K562 (cell line): ENCODE data around the gene LY6G6D. TPM values are rescaled to one million over a fixed set of nuclear protein-coding genes. Genes with fewer than 3 reads are reported as not detected.

Experiments
- ATAC-seq: fragments of 200-7000 bp; cut with Tn5 transposase; 3 replicates; pipeline ENCODE4 v1.9.1; 2020; ENCODE audit warnings: moderate library complexity
- BruUV-seq: library from RNA; stranded (reverse); fragments of 400-500 nt; replicated peaks from 2 replicates; lab custom pipeline; 2021; lab: Mats Ljungman, UMichigan
- CTCF ChIA-PET: fragments of 300-600 bp; formaldehyde crosslinking; extraction: SDS; loops from one replicate; lab custom pipeline; 2021; ENCODE audit warnings: low intra/inter-chr PET ratio; lab: Yijun Ruan, JAX
- POLR2A ChIA-PET: fragments of 300-600, 350-650 bp; sonication (Branson Sonifier 250); formaldehyde crosslinking; extraction: SDS; loops from one replicate; lab custom pipeline; 2021; ENCODE audit warnings: antibody characterized with exemption, inconsistent platforms; lab: Yijun Ruan, JAX
- DNase-seq, 4 experiments: peaks; one replicate each; pipeline versions ENCODE4 v3.0.0 to v3.0.0-alpha.2; 2011 to 2018; ENCODE audit warnings: low spot score in 3 of 4, mixed read lengths in 3 of 4; ENCODE audit errors: extremely low read depth in 1 of 4
- FAIRE-seq: peaks from 2 replicates; lab custom pipeline; 2011; peaks lifted over from hg19 to GRCh38; lab: Jason Lieb, UNC
- H2AFZ ChIP-seq: 2 replicates; pipeline ENCODE4 v1.6.0; 2011; ENCODE audit warnings: low read depth, low read length, control low read depth, inconsistent platforms
- H3K27ac ChIP-seq: fragments of 200-600 bp; 3 replicates; pipeline ENCODE4 v1.8.0; 2011; ENCODE audit warnings: low read depth, mild to moderate bottlenecking, control low read depth, inconsistent platforms, low read length, moderate library complexity, mixed read lengths; ENCODE audit errors: extremely low read depth
- H3K27me3 ChIP-seq, 2 experiments: fragments of 300-600 bp in 1 of 2; 2 replicates in 1 of 2; 3 replicates in 1 of 2; pipeline versions ENCODE4 v1.6.0 to v1.8.0; 2011; ENCODE audit warnings: inconsistent platforms in 2 of 2, low read length in 2 of 2, mild to moderate bottlenecking in 1 of 2, mixed read lengths in 1 of 2, moderate library complexity in 1 of 2; ENCODE audit not compliant: control insufficient read depth in 2 of 2, insufficient read depth in 2 of 2
- H3K36me3 ChIP-seq: fragments of 300-600 bp; 3 replicates; pipeline ENCODE4 v1.8.0; 2011; ENCODE audit warnings: mild to moderate bottlenecking, low read length, inconsistent platforms; ENCODE audit not compliant: control insufficient read depth, insufficient read depth
- H3K4me1 ChIP-seq, 2 experiments: fragments of 200-600 bp in 1 of 2; replicated peaks in 1 of 2; 2 replicates in 1 of 2; 3 replicates in 1 of 2; pipeline versions ENCODE4 v1.5.1 to v1.8.0; 2011; ENCODE audit warnings: inconsistent platforms in 2 of 2, low read length in 2 of 2, mild to moderate bottlenecking in 1 of 2, mixed read lengths in 1 of 2, moderate library complexity in 1 of 2; ENCODE audit not compliant: control insufficient read depth in 2 of 2, insufficient read depth in 2 of 2
- H3K4me2 ChIP-seq: 2 replicates; pipeline ENCODE4 v1.6.1; 2011; ENCODE audit warnings: low read length, control low read depth, inconsistent platforms, mixed read lengths; ENCODE audit not compliant: insufficient read depth
- H3K4me3 ChIP-seq: fragments of 200-600 bp; sonication (generic), shearing (Covaris generic); 2 replicates; pipeline ENCODE4 v1.5.1; 2016; ENCODE audit warnings: control low read depth, inconsistent platforms
- H3K79me2 ChIP-seq: fragments of 200-600 bp; 3 replicates; pipeline ENCODE4 v1.8.0; 2011; ENCODE audit warnings: low read length, inconsistent platforms; ENCODE audit not compliant: control insufficient read depth, insufficient read depth
- H3K9ac ChIP-seq, 2 experiments: 2 replicates each; pipeline versions ENCODE4 v1.6.0 to v1.6.1; 2011; ENCODE audit warnings: low read depth in 2 of 2, low read length in 2 of 2, control low read depth in 1 of 2, inconsistent platforms in 1 of 2, mild to moderate bottlenecking in 1 of 2, mixed read lengths in 1 of 2; ENCODE audit not compliant: insufficient read depth in 1 of 2
- H3K9me1 ChIP-seq: one replicate; pipeline ENCODE4 v1.6.0; 2011; ENCODE audit warnings: inconsistent platforms, mild to moderate bottlenecking, low read length, moderate library complexity; ENCODE audit not compliant: control insufficient read depth, insufficient read depth
- H3K9me3 ChIP-seq: replicated peaks from 2 replicates; pipeline ENCODE4 v1.5.1; 2011; ENCODE audit warnings: low read depth, low read length, inconsistent platforms; ENCODE audit not compliant: control insufficient read depth, insufficient read depth
- H4K20me1 ChIP-seq: replicated peaks from 2 replicates; pipeline ENCODE4 v1.6.1; 2011; ENCODE audit warnings: low read length, inconsistent platforms, mixed read lengths; ENCODE audit not compliant: control insufficient read depth, insufficient read depth
- GABPB1 ChIP-seq: sonication (generic); formaldehyde crosslinking; IDR thresholded peaks from 2 replicates; pipeline ENCODE4 v1.8.0; 2022; ENCODE audit warnings: mild to moderate bottlenecking, missing genetic modification reagents
- GMEB1 ChIP-seq: fragments of 250-450 bp; sonication (Bioruptor Pico); IDR thresholded peaks from 2 replicates; pipeline ENCODE4 v1.4.0; 2020; ENCODE audit warnings: mild to moderate bottlenecking
- WGBS: fragments of 100-300 bp; shearing (Covaris generic); methylation state at CpG from one replicate; pipeline ENCODE4 v1.1.6; 2016; ENCODE audit warnings: low coverage, mixed read lengths; ENCODE audit not compliant: insufficient coverage; ENCODE audit errors: missing lambda C conversion rate; 5-methylcytosine and 5-hydroxymethylcytosine counted together
- in situ Hi-C: fragments of 300-500 bp; cut with MboI; formaldehyde crosslinking; loops from 4 replicates; pipeline ENCODE4 v1.15.0; 2018; ENCODE audit warnings: inconsistent platforms, mixed read lengths
- intact Hi-C: fragments of 100-400 bp; cut with micrococcal nuclease; formaldehyde crosslinking; loops from 2 replicates; pipeline ENCODE4 v1.14.2; 2022
- polyA plus RNA-seq, 8 experiments: library from polyadenylated mRNA; depleted of rRNA in 4 of 8; stranded (reverse) in 5 of 8; unstranded in 3 of 8; fragments of >200 nt; fragmentation: Nextera tagmentation in 2 of 8; fragmentation: Illumina TruSeq in 1 of 8; extraction: Ambion mirVana in 2 of 8; extraction: Trizol in 1 of 8; gene quantifications; 2 replicates each; pipeline versions ENCODE4 v1.2.1 to v1.2.3, GENCODE V29; 2011 to 2014; ENCODE audit warnings: inconsistent platforms in 1 of 8, missing spikeins in 1 of 8
- total RNA-seq, 7 experiments: library from RNA; depleted of rRNA in 6 of 7; stranded (reverse); fragments of >200 nt in 6 of 7; fragmentation: Illumina TruSeq in 2 of 7; extraction: Trizol in 2 of 7; gene quantifications; 2 replicates each; pipeline versions ENCODE4 v1.2.1 to v1.2.3, GENCODE V29; 2011 to 2021; ENCODE audit warnings: low replicate concordance in 1 of 7

The LY6G6D gene
- total and polyA plus RNA-seq, 9 of the 15 experiments (the other 6 are each of a cell fraction or from before 2014, with no cell fraction given): 0.30 to 0.38 TPM; not detected in 7

- in situ Hi-C loops: no loop called here
- H3K27ac ChIP-seq: no peak overlapping the region
- ATAC-seq (no peak), DNase-seq (no peak), FAIRE-seq (no peak)
- no peak overlapping the region for H2AFZ ChIP-seq
- TF ChIP-seq GMEB1 (CRISPR knock-in tag) (no peak), GABPB1 (CRISPR knock-in tag) (0 out of 2 replicates have a peak, but pooled peaks have one; percentile 33)
- intact Hi-C loops: no loop called here
- H3K36me3 ChIP-seq: no peaks in the 10 kb centered on the region
- no TSS peak for BruUV-seq
- H3K9me1 ChIP-seq: no peaks in the 10 kb centered on the region
- H3K4me3 ChIP-seq: no peak overlapping the region
- H3K9me3 ChIP-seq: no peaks in the 10 kb centered on the region
- H3K4me2 ChIP-seq: no peak overlapping the region
- peak overlapping the region in 1 of 2 experiments; percentile 69; a peak in 2 of 4 replicates for H3K9ac ChIP-seq
- peaks cover 21 to 23% of the 10 kb centered on the region in 2 experiments; a peak in 4 of 5 replicates for H3K4me1 ChIP-seq
- no peaks in the 10 kb centered on the region for H3K79me2 ChIP-seq
- ChIA-PET CTCF (no interaction called here), POLR2A (interaction anchor here (0.5 to 15.0 kb wide), 6 partner anchors 7 to 97 kb away, joined by 3 to 223 read pairs (median 3); partner anchors contain the start of genes ABHD16A, CLIC1, HSPA1A and LY6G6D)
- WGBS: 52% methylated on average over 6 of the region's 6 CpGs
- no peaks in the 10 kb centered on the region for H4K20me1 ChIP-seq
- no peaks in the 10 kb centered on the region for H3K27me3 ChIP-seq
Observed at GRCh38 chr6:31719001-31719400, 3.9 kb downstream of the LY6G6D start.
